ENCODE results near the gene NPIPA1.

GRCh38 chr16:14961405-14962186 is 24.4 kb downstream of the NPIPA1 start:
- TF ChIP-seq POLR2A (IDR thresholded peaks at IDR 0.05) (no peak), CTCF (IDR thresholded peaks at IDR 0.05) (no peak)
